Neural crest cell (in vitro differentiated cells): ENCODE measurements around the gene ARHGAP26. TPM values are rescaled to one million over a fixed set of nuclear protein-coding genes. Genes with fewer than 3 reads are reported as not detected.

Experiments used
- DNase-seq: peaks from one replicate; pipeline ENCODE4 v3.0.0; 2021; ENCODE audit warnings: low read depth, mixed read lengths, low spot score
- H3K27ac Mint-ChIP-seq: one replicate; pipeline ENCODE4 v1.8.0; 2021; ENCODE audit warnings: mild to moderate bottlenecking, mixed read lengths; ENCODE audit not compliant: unreplicated experiment
- H3K27me3 Mint-ChIP-seq: 2 replicates; pipeline ENCODE4 v1.8.0; 2021; ENCODE audit warnings: low read depth, mild to moderate bottlenecking, mixed read lengths
- H3K36me3 Mint-ChIP-seq: 2 replicates; pipeline ENCODE4 v1.8.0; 2021; ENCODE audit warnings: low read depth, mild to moderate bottlenecking, mixed read lengths
- H3K4me1 Mint-ChIP-seq: 2 replicates; pipeline ENCODE4 v1.8.0; 2021; ENCODE audit warnings: mixed read lengths
- H3K4me3 Mint-ChIP-seq: one replicate; pipeline ENCODE4 v1.8.0; 2021; ENCODE audit warnings: mild to moderate bottlenecking, mixed read lengths
- H3K9me3 Mint-ChIP-seq: 2 replicates; pipeline ENCODE4 v1.8.0; 2021; ENCODE audit warnings: mixed read lengths
- total RNA-seq: library from RNA; stranded (reverse); gene quantifications from 2 replicates; pipeline ENCODE4 v1.2.1, GENCODE V29; 2021
- TF ChIP-seq, protein P1 (sequence below): fragments of 200-600 bp; sonication (generic); conservative IDR thresholded peaks from 2 replicates; pipeline ENCODE4 v1.5.0; 2021; ENCODE audit warnings: antibody characterized with exemption, mild to moderate bottlenecking

The ARHGAP26 gene
- total RNA-seq, 1 donor from 2014 or later: 5.5 TPM

DNA sequence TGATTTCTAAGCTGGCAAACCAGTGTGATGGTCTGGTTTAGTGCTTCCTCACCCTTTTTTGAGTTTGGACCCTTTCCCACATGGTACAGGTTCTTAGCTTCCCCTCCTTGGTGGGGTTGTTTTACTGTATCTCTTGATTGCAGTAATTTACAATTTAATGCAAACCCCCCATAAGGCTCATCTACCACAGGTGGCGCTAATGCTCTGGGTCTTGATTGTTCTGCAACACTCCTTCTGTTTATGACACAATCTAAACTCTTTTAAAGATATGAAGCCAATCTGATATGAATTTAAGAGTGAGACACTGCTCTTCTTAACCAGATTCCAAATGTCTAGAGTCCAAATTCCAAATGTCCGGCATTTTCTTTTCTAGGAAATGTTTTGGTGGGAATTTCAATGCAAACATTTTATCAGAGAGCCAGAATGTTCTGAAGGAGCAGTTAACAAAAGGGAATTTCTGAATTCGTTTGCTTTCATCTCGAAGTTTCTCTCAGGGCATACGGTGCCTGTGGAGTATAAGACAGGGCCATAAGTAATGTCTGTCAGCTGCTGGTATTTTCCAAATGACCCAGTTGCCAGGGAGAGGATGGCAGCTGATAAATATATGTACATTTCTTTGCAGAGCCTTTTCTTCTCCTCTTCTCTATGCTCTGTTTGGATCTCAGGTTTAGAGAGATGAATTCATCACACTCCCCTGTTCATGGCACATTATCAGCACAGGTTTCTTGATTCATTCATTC, 246.8 kb downstream of the ARHGAP26 start:
- Mint-ChIP-seq H3K27me3 (no peaks in the 10 kb centered on the region), H3K4me1 (peaks cover 6% of the 10 kb centered on the region), H3K27ac (no peak overlapping the region), H3K36me3 (peaks cover 3% of the 10 kb centered on the region), H3K4me3 (no peak overlapping the region), H3K9me3 (peaks cover 3% of the 10 kb centered on the region)
- DNase-seq: peak; percentile 13
- TF ChIP-seq, protein P1, sequence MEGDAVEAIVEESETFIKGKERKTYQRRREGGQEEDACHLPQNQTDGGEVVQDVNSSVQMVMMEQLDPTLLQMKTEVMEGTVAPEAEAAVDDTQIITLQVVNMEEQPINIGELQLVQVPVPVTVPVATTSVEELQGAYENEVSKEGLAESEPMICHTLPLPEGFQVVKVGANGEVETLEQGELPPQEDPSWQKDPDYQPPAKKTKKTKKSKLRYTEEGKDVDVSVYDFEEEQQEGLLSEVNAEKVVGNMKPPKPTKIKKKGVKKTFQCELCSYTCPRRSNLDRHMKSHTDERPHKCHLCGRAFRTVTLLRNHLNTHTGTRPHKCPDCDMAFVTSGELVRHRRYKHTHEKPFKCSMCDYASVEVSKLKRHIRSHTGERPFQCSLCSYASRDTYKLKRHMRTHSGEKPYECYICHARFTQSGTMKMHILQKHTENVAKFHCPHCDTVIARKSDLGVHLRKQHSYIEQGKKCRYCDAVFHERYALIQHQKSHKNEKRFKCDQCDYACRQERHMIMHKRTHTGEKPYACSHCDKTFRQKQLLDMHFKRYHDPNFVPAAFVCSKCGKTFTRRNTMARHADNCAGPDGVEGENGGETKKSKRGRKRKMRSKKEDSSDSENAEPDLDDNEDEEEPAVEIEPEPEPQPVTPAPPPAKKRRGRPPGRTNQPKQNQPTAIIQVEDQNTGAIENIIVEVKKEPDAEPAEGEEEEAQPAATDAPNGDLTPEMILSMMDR: peak; percentile 59

DNA sequence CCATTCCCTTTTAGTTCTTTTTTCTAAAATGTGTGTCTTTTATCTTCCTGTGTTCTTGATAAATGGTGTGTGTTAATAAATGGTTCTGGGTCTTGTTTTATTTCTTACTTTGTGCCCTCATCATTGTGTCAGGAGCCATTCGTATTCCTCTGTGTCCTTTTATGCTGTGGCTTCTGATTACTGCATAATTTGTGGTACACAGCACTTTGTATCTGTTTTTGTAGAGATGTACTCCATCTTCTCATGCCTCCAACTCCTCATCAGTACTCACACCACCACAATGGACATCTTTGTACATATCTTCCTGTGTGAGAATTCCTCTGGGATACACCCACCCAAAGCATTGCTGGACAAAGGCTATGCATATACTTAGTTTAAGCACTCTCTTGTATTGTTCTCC, 247.4 kb downstream of the ARHGAP26 start:
- peaks cover 6% of the 10 kb centered on the region for H3K4me1 Mint-ChIP-seq

DNA sequence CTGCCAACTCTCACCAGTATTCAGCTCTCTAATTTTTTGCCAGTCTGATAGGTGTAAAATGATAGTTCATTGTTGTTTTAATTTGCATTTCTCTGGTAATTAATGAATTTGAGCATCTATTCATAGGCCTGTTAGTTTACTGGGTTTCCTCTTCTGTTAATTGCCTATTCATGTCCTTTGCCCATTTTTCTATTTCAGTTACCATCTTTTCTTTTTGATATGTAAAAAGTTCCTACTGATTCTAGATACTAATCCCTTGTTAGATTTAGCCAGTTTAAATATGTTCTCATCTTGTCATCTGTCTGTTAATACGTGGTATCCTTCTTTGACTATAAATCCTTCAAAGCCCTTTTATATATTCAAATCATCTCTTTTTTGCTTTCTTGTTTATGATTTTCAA, 247.8 kb downstream of the ARHGAP26 start:
- H3K4me1 Mint-ChIP-seq: peaks cover 6% of the 10 kb centered on the region
- H3K36me3 Mint-ChIP-seq: peaks cover 3% of the 10 kb centered on the region
- no peak overlapping the region for H3K4me3 Mint-ChIP-seq
- TF ChIP-seq, protein P1: no peak
- no peak for DNase-seq
- no peaks in the 10 kb centered on the region for H3K27me3 Mint-ChIP-seq
- H3K9me3 Mint-ChIP-seq: peaks cover 3% of the 10 kb centered on the region
- H3K27ac Mint-ChIP-seq: no peak overlapping the region

More for the DNA sequence above, 247.4 kb downstream of the ARHGAP26 start:
- Mint-ChIP-seq H3K27me3 (no peaks in the 10 kb centered on the region), H3K36me3 (peaks cover 3% of the 10 kb centered on the region), H3K4me3 (no peak overlapping the region), H3K9me3 (peaks cover 3% of the 10 kb centered on the region), H3K27ac (no peak overlapping the region)
- no peak for DNase-seq
- TF ChIP-seq, protein P1: no peak

DNA sequence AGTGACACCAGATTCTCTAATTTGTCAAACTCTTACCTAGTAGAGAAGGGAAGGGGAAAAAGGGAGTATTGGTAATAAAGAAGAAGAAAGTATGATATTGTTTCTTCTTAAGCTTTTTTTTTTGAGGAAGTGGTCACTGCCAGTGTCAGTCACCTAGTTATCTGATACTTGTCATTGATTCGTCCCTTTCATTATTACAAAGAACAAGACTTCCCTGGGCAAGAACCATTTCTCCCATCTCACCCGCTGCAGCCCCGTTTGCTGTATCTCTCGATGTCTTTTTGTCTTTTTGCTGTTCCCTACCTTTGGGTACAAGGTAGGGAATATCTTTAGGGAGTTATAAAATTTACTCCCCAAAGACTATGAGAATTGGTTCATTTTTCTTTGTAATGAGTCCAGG, 249.0 kb downstream of the ARHGAP26 start:
- no peak for DNase-seq
- H3K27ac Mint-ChIP-seq: no peak overlapping the region
- H3K36me3 Mint-ChIP-seq: peaks cover 3% of the 10 kb centered on the region
- no peaks in the 10 kb centered on the region for H3K27me3 Mint-ChIP-seq
- TF ChIP-seq, protein P1: no peak
- H3K4me1 Mint-ChIP-seq: peaks cover 15% of the 10 kb centered on the region
- H3K9me3 Mint-ChIP-seq: peaks cover 3% of the 10 kb centered on the region
- H3K4me3 Mint-ChIP-seq: no peak overlapping the region

DNA sequence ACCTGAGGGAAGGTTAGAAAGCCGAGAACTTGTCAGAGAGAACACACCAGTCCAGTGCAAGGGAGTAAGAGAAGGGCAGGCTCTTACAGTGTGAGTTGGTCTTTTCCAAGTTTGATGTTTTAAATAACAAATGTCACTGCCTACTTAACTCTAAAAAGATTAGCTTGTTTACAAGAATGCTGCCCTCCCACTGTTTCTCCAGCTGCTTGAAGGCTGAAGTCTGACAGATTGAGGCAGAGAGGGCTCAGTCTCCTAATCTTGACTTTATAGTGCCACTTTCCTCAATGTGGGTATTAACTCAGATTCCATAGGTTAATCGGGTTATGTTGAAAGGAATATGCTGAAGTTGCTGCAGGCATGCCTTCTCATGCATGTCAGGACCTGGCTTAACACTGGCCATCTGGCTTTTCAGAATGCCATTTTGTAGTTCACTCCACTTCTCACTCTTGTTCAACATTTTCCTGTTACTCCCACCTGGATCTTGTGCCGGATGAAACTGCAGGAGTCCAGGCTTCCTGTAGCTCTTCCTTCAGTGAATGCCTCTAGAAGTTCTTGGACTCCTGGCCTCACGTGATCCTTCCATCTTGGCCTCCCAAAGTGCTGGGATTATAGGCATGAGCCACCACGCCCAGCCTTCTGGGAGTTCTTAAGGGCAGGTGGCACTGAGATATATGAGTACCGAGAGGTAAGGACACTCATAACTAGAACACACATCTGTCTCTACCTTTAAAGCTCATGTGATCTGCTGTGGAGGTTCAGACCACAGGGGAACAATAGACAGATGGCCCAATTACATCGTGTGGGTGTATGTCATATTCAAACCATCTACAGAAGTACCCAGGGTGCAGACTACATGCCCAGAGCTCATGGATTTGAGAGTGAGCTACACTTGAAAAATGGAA, 249.7 kb downstream of the ARHGAP26 start:
- H3K36me3 Mint-ChIP-seq: peaks cover 3% of the 10 kb centered on the region
- H3K4me3 Mint-ChIP-seq: no peak overlapping the region
- H3K27me3 Mint-ChIP-seq: no peaks in the 10 kb centered on the region
- H3K27ac Mint-ChIP-seq: no peak overlapping the region
- H3K9me3 Mint-ChIP-seq: peaks cover 3% of the 10 kb centered on the region
- peaks cover 15% of the 10 kb centered on the region for H3K4me1 Mint-ChIP-seq
- DNase-seq: no peak
- TF ChIP-seq, protein P1: no peak
